VCaP (cell line): ENCODE results near the gene DNAJB6.

Source experiments
- H3K27ac ChIP-seq: fragments of 450-650 bp; 2 replicates; pipeline ENCODE4 v1.5.1; 2017
- CTCF ChIP-seq: fragments of 450-650 bp; conservative IDR thresholded peaks from 2 replicates; pipeline ENCODE4 v1.5.1; 2017; ENCODE audit warnings: mild to moderate bottlenecking, moderate library complexity

The DNAJB6 gene

GRCh38 chr7:157423348-157423747 lies 86.5 kb downstream of the DNAJB6 start:
- no peak for TF ChIP-seq CTCF
- H3K27ac ChIP-seq, result no peak overlapping the region

- no peak for TF ChIP-seq CTCF
- no peak overlapping the region for H3K27ac ChIP-seq
These were observed 87.2 kb downstream of the DNAJB6 start for GRCh38 chr7:157423886-157424565.

GRCh38 chr7:157425137-157425731 lies 88.4 kb downstream of the DNAJB6 start:
- H3K27ac ChIP-seq, result no peak overlapping the region
- TF ChIP-seq CTCF, result no peak

- H3K27ac ChIP-seq, result no peak overlapping the region
- no peak for TF ChIP-seq CTCF
These were observed 89.0 kb downstream of the DNAJB6 start for GRCh38 chr7:157425761-157426160.

GRCh38 chr7:157426463-157427301 lies 89.9 kb downstream of the DNAJB6 start:
- no peak for TF ChIP-seq CTCF
- H3K27ac ChIP-seq, result no peak overlapping the region

- no peak overlapping the region for H3K27ac ChIP-seq
- no peak for TF ChIP-seq CTCF
These were observed 91.2 kb downstream of the DNAJB6 start for GRCh38 chr7:157427811-157428553.

GRCh38 chr7:157428554-157428945 lies 91.7 kb downstream of the DNAJB6 start:
- no peak overlapping the region for H3K27ac ChIP-seq
- no peak for TF ChIP-seq CTCF
